ENCODE measurements around the gene SPEM2. TPM values are rescaled to one million over a fixed set of nuclear protein-coding genes. Genes with fewer than 3 reads are reported as not detected.

SPEM2 gene
- total RNA-seq, 2 donors from 2014 or later, result not detected

GRCh38 chr17:7396147-7396546 lies 29.3 kb upstream of the SPEM2 start:
- no peak overlapping the region for H3K27ac ChIP-seq
- no peaks in the 10 kb centered on the region for H3K9me3 ChIP-seq
- ATAC-seq (ENCODE audit: insufficient number of reproducible peaks, low FRiP score, low read depth), result no peak
- H3K4me3 ChIP-seq, result no peak overlapping the region
- peaks cover 6 to 10% of the 10 kb centered on the region in 2 donors for H3K4me1 ChIP-seq (ENCODE audit: control insufficient read depth in 1 of 2, low read depth in 2 of 2)
- DNase-seq (ENCODE audit: low spot score), result no peak
- H3K27me3 ChIP-seq (replicated peaks; ENCODE audit: insufficient read depth), result no peaks in the 10 kb centered on the region
- TF ChIP-seq, protein P1, sequence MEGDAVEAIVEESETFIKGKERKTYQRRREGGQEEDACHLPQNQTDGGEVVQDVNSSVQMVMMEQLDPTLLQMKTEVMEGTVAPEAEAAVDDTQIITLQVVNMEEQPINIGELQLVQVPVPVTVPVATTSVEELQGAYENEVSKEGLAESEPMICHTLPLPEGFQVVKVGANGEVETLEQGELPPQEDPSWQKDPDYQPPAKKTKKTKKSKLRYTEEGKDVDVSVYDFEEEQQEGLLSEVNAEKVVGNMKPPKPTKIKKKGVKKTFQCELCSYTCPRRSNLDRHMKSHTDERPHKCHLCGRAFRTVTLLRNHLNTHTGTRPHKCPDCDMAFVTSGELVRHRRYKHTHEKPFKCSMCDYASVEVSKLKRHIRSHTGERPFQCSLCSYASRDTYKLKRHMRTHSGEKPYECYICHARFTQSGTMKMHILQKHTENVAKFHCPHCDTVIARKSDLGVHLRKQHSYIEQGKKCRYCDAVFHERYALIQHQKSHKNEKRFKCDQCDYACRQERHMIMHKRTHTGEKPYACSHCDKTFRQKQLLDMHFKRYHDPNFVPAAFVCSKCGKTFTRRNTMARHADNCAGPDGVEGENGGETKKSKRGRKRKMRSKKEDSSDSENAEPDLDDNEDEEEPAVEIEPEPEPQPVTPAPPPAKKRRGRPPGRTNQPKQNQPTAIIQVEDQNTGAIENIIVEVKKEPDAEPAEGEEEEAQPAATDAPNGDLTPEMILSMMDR (IDR thresholded peaks at IDR 0.05), result no peak
- H3K36me3 ChIP-seq, result peaks cover 5% of the 10 kb centered on the region

- Histone ChIP-seq H3K27me3 (replicated peaks; ENCODE audit: insufficient read depth) (no peaks in the 10 kb centered on the region), H3K9me3 (no peaks in the 10 kb centered on the region), H3K4me3 (no peak overlapping the region), H3K4me1 (ENCODE audit: control insufficient read depth in 1 of 2, low read depth in 2 of 2) (peaks cover 12% of the 10 kb centered on the region in 2 donors), H3K27ac (no peak overlapping the region), H3K36me3 (no peaks in the 10 kb centered on the region)
- no peak for ATAC-seq (ENCODE audit: insufficient number of reproducible peaks, low FRiP score, low read depth)
- TF ChIP-seq, protein P1 (IDR thresholded peaks at IDR 0.05), result no peak
- DNase-seq (ENCODE audit: low spot score), result no peak
Measured at GRCh38 chr17:7398612-7399011, 26.8 kb upstream of the SPEM2 start.

GRCh38 chr17:7403043-7403726 lies 22.2 kb upstream of the SPEM2 start:
- Histone ChIP-seq H3K4me3 (peak overlapping the region; percentile 90), H3K36me3 (no peaks in the 10 kb centered on the region), H3K27ac (peak overlapping the region; percentile 78 to 93), H3K4me1 (ENCODE audit: control insufficient read depth in 1 of 2, low read depth in 2 of 2) (peaks cover 18% of the 10 kb centered on the region in 2 donors), H3K9me3 (no peaks in the 10 kb centered on the region), H3K27me3 (replicated peaks; ENCODE audit: insufficient read depth) (no peaks in the 10 kb centered on the region)
- ATAC-seq (ENCODE audit: insufficient number of reproducible peaks, low FRiP score, low read depth) (no peak), DNase-seq (ENCODE audit: low spot score) (no peak)
- TF ChIP-seq, protein P1 (IDR thresholded peaks at IDR 0.05), result no peak

DNA sequence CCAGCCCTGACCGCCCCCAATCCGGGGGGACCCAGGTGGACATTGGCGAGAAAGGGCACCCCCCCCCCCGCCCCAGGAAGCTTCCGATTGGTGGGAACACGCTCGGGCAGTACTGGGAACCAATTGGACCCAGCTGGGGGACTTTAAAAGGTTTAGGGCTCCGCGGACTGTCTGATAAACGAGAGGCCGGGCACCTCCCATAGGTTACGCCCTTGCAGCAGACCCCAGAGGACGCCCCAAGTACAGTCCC lies 21.8 kb upstream of the SPEM2 start:
- DNase-seq (ENCODE audit: low spot score) (peak; percentile 26), ATAC-seq (ENCODE audit: insufficient number of reproducible peaks, low FRiP score, low read depth) (peak; percentile 17)
- TF ChIP-seq, protein P1 (IDR thresholded peaks at IDR 0.05), result no peak
- Histone ChIP-seq H3K4me3 (peak overlapping the region; percentile 90), H3K9me3 (no peaks in the 10 kb centered on the region), H3K27ac (peak overlapping the region; percentile 78 to 93), H3K36me3 (no peaks in the 10 kb centered on the region), H3K4me1 (ENCODE audit: control insufficient read depth in 1 of 2, low read depth in 2 of 2) (peaks cover 18% of the 10 kb centered on the region in 2 donors), H3K27me3 (replicated peaks; ENCODE audit: insufficient read depth) (no peaks in the 10 kb centered on the region)

DNA sequence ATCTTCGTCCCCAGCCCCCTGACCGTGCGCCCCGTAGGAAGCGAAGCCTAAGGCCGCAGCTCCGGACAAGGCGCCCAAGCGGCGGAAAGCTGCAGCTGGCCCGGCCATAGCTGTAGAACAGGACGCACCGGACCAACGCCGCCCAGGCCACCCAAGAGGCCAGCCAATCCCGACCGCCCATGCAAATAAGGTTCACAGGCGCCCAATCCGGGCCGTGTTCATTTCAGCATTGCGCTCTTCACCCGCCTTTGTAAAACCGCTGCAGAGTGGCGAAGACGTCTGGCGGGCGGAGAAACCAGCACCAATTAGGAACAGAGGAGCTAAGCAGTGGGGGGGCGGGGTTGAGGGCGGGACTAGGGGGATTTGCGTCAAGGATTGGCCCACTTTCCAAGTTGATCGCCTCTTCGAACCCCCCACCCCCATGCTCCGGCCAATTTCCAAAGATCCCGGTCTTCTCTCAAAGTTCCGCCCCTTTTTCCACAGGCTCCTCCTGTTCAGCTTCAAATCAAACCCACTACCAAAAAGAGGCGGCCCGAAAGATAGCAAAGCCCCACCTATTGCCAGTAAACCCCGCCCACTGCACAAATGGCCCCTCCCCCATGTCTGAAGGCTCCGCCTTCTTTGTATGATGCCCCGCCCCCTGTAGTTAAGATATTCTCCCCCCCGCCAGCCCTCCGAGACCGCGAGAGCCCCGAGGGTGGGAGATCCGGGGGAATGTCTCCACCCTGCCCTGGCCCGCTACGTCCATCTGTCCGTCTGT lies 21.3 kb upstream of the SPEM2 start, which contains the start of gene TMEM256:
TMEM256 (minus strand) TSS at position 121 of the 760 bp plus-strand sequence; CDS start at position 108, 13 bp downstream.
- Histone ChIP-seq H3K9me3 (no peaks in the 10 kb centered on the region), H3K27ac (peak within 1 kb of the TSS; percentile 90 to 93), H3K4me1 (ENCODE audit: control insufficient read depth in 1 of 2, low read depth in 2 of 2) (peaks cover 18% of the 10 kb centered on the region in 2 donors), H3K36me3 (no peaks in the 10 kb centered on the region), H3K27me3 (replicated peaks; ENCODE audit: insufficient read depth) (no peaks in the 10 kb centered on the region), H3K4me3 (peak within 1 kb of the TSS; percentile 90)
- TF ChIP-seq, protein P1 (IDR thresholded peaks at IDR 0.05), result no peak
- DNase-seq (ENCODE audit: low spot score) (peak; percentile 97), ATAC-seq (ENCODE audit: insufficient number of reproducible peaks, low FRiP score, low read depth) (peak; percentile 94)
